Choroid plexus epithelial cell (primary cell): ENCODE data around the gene TM6SF1.
"Not testable (repeated sequence)": the region's sequence is repeated elsewhere in the genome, so short reads cannot be mapped to it uniquely, and the experiment has no call there.

Source experiments
- DNase-seq: peaks from one replicate; pipeline ENCODE4 v3.0.0-alpha.2; 2010; ENCODE audit warnings: low read depth
- H3K4me3 ChIP-seq: 2 replicates; pipeline ENCODE4 v1.5.1; 2011; ENCODE audit warnings: low read depth, mild to moderate bottlenecking, control low read depth, low read length, moderate library complexity
- TF ChIP-seq, protein P1 (sequence below): conservative IDR thresholded peaks from 2 replicates; pipeline ENCODE4 v1.5.1; 2011; ENCODE audit warnings: low read depth, mild to moderate bottlenecking, control low read depth, inconsistent platforms, low read length, moderate library complexity

Gene TM6SF1

DNA sequence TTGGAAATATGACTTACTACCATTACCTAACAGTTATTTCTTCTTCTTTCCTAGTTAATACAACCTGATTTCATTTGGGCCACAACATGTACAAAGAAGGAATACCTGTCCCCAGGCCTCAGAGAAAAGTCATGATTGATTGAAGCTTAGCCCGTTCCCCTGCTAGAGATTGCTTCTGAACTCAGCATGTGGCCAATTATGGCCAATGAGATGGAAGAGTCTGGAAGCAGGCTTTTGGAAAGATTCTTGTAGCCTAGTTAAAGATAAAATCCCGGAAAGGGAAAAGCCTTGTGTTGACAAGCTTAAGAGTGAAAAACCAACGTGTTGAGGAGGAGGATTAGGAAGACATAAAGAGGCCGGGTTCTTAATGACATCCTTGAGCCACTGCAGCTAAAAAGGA, 17.0 kb upstream of the TM6SF1 start:
- TF ChIP-seq, protein P1, sequence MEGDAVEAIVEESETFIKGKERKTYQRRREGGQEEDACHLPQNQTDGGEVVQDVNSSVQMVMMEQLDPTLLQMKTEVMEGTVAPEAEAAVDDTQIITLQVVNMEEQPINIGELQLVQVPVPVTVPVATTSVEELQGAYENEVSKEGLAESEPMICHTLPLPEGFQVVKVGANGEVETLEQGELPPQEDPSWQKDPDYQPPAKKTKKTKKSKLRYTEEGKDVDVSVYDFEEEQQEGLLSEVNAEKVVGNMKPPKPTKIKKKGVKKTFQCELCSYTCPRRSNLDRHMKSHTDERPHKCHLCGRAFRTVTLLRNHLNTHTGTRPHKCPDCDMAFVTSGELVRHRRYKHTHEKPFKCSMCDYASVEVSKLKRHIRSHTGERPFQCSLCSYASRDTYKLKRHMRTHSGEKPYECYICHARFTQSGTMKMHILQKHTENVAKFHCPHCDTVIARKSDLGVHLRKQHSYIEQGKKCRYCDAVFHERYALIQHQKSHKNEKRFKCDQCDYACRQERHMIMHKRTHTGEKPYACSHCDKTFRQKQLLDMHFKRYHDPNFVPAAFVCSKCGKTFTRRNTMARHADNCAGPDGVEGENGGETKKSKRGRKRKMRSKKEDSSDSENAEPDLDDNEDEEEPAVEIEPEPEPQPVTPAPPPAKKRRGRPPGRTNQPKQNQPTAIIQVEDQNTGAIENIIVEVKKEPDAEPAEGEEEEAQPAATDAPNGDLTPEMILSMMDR = no peak
- no peak overlapping the region for H3K4me3 ChIP-seq
- DNase-seq = no peak

DNA sequence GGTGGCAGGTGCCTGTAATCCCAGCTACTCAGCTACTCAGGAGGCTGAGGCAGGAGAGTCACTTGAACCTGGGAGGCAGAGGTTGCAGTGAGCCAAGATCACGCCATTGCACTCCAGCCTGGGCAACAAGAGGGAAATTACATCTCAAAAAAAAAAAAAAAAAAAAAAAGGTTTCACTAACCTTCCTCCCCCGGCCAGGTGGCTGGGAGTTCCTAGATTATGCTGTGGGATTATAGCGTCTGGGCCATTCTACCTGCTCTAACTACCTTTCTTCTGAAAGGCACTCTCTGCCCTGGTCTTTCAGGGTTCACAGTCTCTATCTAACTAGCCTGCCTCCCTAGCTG, 15.5 kb upstream of the TM6SF1 start:
- H3K4me3 ChIP-seq, DNase-seq: not testable (repeated sequence)

GRCh38 chr15:83092309-83092976, 15.0 kb upstream of the TM6SF1 start:
- no peak overlapping the region for H3K4me3 ChIP-seq
- TF ChIP-seq, protein P1 = no peak
- DNase-seq = peak; percentile 80

DNA sequence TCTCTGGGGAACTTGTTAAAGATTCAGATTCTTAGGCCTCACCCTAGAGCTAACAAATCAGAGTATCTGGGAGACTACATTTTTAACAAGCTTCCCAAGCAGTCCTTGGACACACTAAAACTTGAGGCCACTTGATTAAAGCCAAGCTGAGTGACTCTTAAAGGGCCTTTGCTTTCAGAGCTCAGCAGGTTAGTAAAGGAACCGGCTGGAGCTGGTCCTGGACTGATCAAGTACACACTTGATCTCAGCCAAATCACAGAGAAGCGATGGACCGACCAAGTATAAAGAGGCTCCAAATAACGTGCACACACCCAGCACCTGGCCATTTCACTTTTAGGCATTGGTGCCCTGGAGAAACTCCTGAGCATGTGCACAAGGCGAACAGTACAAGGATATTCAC, 12.9 kb upstream of the TM6SF1 start:
- DNase-seq = no peak
- TF ChIP-seq, protein P1 = no peak
- no peak overlapping the region for H3K4me3 ChIP-seq

DNA sequence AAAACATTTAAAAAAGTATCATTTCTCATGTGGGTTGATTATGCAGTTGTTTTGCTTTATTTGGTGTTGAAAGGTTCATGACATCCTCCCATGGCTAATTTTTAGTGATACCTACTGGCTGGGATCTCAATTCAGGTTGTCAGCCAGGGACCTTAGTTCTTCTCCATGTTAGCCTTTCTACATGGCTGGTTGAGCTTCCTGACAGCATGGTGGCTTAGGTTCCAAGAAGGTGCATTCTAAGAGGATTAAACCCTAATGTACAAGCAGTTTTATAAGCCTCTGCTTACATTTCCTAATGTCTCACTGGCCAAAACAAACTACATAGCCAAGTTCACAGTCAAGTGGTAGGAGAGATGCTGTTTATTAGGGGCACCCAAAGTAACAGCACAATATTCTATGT, 9.4 kb upstream of the TM6SF1 start:
- no peak overlapping the region for H3K4me3 ChIP-seq
- DNase-seq = no peak
- TF ChIP-seq, protein P1 = no peak

- no peak for DNase-seq
- TF ChIP-seq, protein P1 = no peak
- no peak overlapping the region for H3K4me3 ChIP-seq
Measured at GRCh38 chr15:83099290-83099689, 8.2 kb upstream of the TM6SF1 start.

- DNase-seq = no peak
- H3K4me3 ChIP-seq = no peak overlapping the region
- TF ChIP-seq, protein P1 = no peak
Measured at GRCh38 chr15:83100097-83100646, 7.3 kb upstream of the TM6SF1 start.
